Right lobe of liver (tissue), 4 donors: ENCODE results near the gene KRTAP9-8.

Experiments
- CTCF ChIP-seq, 4 donors: fragments of 200-600 bp in 3 of 4; fragments of 450-650 bp in 1 of 4; IDR thresholded peaks; one replicate each; pipeline versions ENCODE4 v1.5.1 to v1.8.0; 2016 to 2022; ENCODE audit warnings: antibody characterized with exemption in 4 of 4, mild to moderate bottlenecking in 2 of 4
- POLR2A ChIP-seq: fragments of 450-650 bp; IDR thresholded peaks from one replicate; pipeline ENCODE4 v1.6.1; 2017; ENCODE audit warnings: antibody characterized with exemption, mild to moderate bottlenecking
- donor health status: DM: no; HTN: no; CAD: no.
- donor health status: DM: no; HTN: no; CAD: no.
- donor health status: DM: no; HTN: yes; CAD: no.

- TF ChIP-seq POLR2A (no peak), CTCF (IDR thresholded peaks at IDR 0.05) (no peak)
These were observed 38.2 kb upstream of the KRTAP9-8 start for GRCh38 chr17:41199421-41200078.
